HEK293 (cell line): Measurements from ENCODE around the gene TPD52L1.

Source experiments
- CTCF ChIA-PET: fragments of 350-600 bp; formaldehyde crosslinking; extraction: SDS; loops from one replicate; lab custom pipeline; 2021; ENCODE audit warnings: antibody characterized with exemption; lab: Yijun Ruan, JAX
- POLR2A ChIA-PET: fragments of 300-600 bp; formaldehyde crosslinking; extraction: SDS; loops from one replicate; lab custom pipeline; 2020; ENCODE audit warnings: antibody characterized with exemption, inconsistent platforms; lab: Yijun Ruan, JAX
- H3K27ac ChIP-seq: fragments of 200-500 bp; sonication (Bioruptor generic); 2 replicates; pipeline ENCODE4 v1.5.1; 2014; ENCODE audit warnings: low read depth, low read length, control low read depth, inconsistent platforms; ENCODE audit errors: extremely low read depth
- H3K36me3 ChIP-seq, 2 experiments: fragments of 200-500 bp in 1 of 2; sonication (Bioruptor generic) in 1 of 2; 1 replicate in 1 of 2; 2 replicates in 1 of 2; pipeline ENCODE4 v1.5.1; 2014 to 2017; ENCODE audit warnings: inconsistent platforms in 2 of 2, low read length in 2 of 2; ENCODE audit not compliant: control insufficient read depth in 2 of 2, insufficient read depth in 1 of 2
- H3K4me1 ChIP-seq: fragments of 200-500 bp; sonication (Bioruptor generic); 2 replicates; pipeline ENCODE4 v1.5.1; 2014; ENCODE audit warnings: mild to moderate bottlenecking, low read length, inconsistent platforms; ENCODE audit not compliant: control insufficient read depth, insufficient read depth
- H3K4me3 ChIP-seq: 2 replicates; pipeline ENCODE4 v1.5.1; 2011; ENCODE audit warnings: low read depth, mild to moderate bottlenecking, control low read depth, low read length, moderate library complexity
- H3K9me3 ChIP-seq: fragments of 200-500 bp; sonication (Bioruptor generic); 2 replicates; pipeline ENCODE4 v1.5.1; 2014; ENCODE audit warnings: low read depth, low read length, inconsistent platforms; ENCODE audit not compliant: control insufficient read depth, insufficient read depth
- FEZF1 ChIP-seq: fragments of 450-650 bp; formaldehyde crosslinking; IDR thresholded peaks from 2 replicates; pipeline ENCODE4 v1.5.1; 2016; ENCODE audit warnings: missing biosample characterization, missing genetic modification characterization
- GLI2 ChIP-seq: fragments of 450-650 bp; formaldehyde crosslinking; IDR thresholded peaks from 2 replicates; pipeline ENCODE4; 2017; ENCODE audit warnings: missing biosample characterization, missing genetic modification characterization, low read depth, borderline replicate concordance
- MYNN ChIP-seq: fragments of 450-650 bp; formaldehyde crosslinking; IDR thresholded peaks from 2 replicates; pipeline ENCODE4 v1.5.1; 2016; ENCODE audit warnings: missing biosample characterization, missing genetic modification characterization, borderline replicate concordance
- YY2 ChIP-seq: fragments of 450-650 bp; formaldehyde crosslinking; IDR thresholded peaks from 2 replicates; pipeline ENCODE4 v1.5.1; 2016; ENCODE audit warnings: missing biosample characterization, missing genetic modification characterization
- ZBTB17 ChIP-seq: fragments of 450-650 bp; formaldehyde crosslinking; IDR thresholded peaks from 2 replicates; pipeline ENCODE4 v1.5.1; 2016; ENCODE audit warnings: missing biosample characterization, missing genetic modification characterization
- ZBTB48 ChIP-seq: fragments of 450-650 bp; formaldehyde crosslinking; IDR thresholded peaks from 2 replicates; pipeline ENCODE4 v1.5.1; 2016; ENCODE audit warnings: missing biosample characterization, missing genetic modification characterization
- ZNF133 ChIP-seq: fragments of 450-650 bp; formaldehyde crosslinking; IDR thresholded peaks from 2 replicates; pipeline ENCODE4 v1.5.1; 2016; ENCODE audit warnings: missing biosample characterization, missing genetic modification characterization
- ZNF19 ChIP-seq: fragments of 450-650 bp; formaldehyde crosslinking; IDR thresholded peaks from 2 replicates; pipeline ENCODE4; 2016; ENCODE audit warnings: missing biosample characterization, missing genetic modification characterization, low read depth
- ZNF510 ChIP-seq: fragments of 450-650 bp; formaldehyde crosslinking; IDR thresholded peaks from 2 replicates; pipeline ENCODE4 v1.5.1; 2018; ENCODE audit warnings: mild to moderate bottlenecking, missing genetic modification characterization, missing biosample characterization; ENCODE audit not compliant: insufficient replicate concordance
- ZNF544 ChIP-seq: fragments of 450-650 bp; formaldehyde crosslinking; IDR thresholded peaks from 2 replicates; pipeline ENCODE4 v1.5.0; 2017; ENCODE audit warnings: missing biosample characterization, missing genetic modification characterization
- ZNF548 ChIP-seq: fragments of 450-650 bp; formaldehyde crosslinking; IDR thresholded peaks from 2 replicates; pipeline ENCODE4 v1.5.1; 2016; ENCODE audit warnings: missing biosample characterization, missing genetic modification characterization
- ZNF549 ChIP-seq: fragments of 450-650 bp; IDR thresholded peaks from 2 replicates; pipeline ENCODE4 v1.5.1; 2018; ENCODE audit warnings: missing biosample characterization, missing genetic modification characterization, mild to moderate bottlenecking, inconsistent platforms, moderate library complexity
- ZNF560 ChIP-seq: fragments of 450-650 bp; formaldehyde crosslinking; IDR thresholded peaks from 2 replicates; pipeline ENCODE4 v1.5.1; 2017; ENCODE audit warnings: missing biosample characterization, missing genetic modification characterization, borderline replicate concordance
- ZNF670 ChIP-seq: fragments of 450-650 bp; formaldehyde crosslinking; IDR thresholded peaks from 2 replicates; pipeline ENCODE4 v1.5.1; 2016; ENCODE audit warnings: missing biosample characterization, missing genetic modification characterization, low read depth
- ZNF785 ChIP-seq: fragments of 450-650 bp; formaldehyde crosslinking; IDR thresholded peaks from 2 replicates; pipeline ENCODE4 v1.5.1; 2016; ENCODE audit warnings: missing biosample characterization, missing genetic modification characterization
- TF ChIP-seq, protein P1 (sequence below): fragments of 450-650 bp; formaldehyde crosslinking; IDR thresholded peaks from 2 replicates; pipeline ENCODE4; 2016; ENCODE audit warnings: missing biosample characterization, missing genetic modification characterization
- TF ChIP-seq, protein P2 (sequence below): fragments of 450-650 bp; formaldehyde crosslinking; IDR thresholded peaks from 2 replicates; pipeline ENCODE4 v1.5.1; 2016; ENCODE audit warnings: missing biosample characterization, missing genetic modification characterization, borderline replicate concordance
- TF ChIP-seq, protein P3 (sequence below): fragments of 450-650 bp; formaldehyde crosslinking; IDR thresholded peaks from 2 replicates; pipeline ENCODE4 v1.5.1; 2016; ENCODE audit warnings: missing biosample characterization, missing genetic modification characterization
- TF ChIP-seq, protein P4 (sequence below): fragments of 450-650 bp; formaldehyde crosslinking; IDR thresholded peaks from 2 replicates; pipeline ENCODE4 v1.5.1; 2016; ENCODE audit warnings: missing biosample characterization, missing genetic modification characterization
- TF ChIP-seq, protein P5 (sequence below): fragments of 450-650 bp; formaldehyde crosslinking; IDR thresholded peaks from 2 replicates; pipeline ENCODE4 v1.5.1; 2016; ENCODE audit warnings: missing biosample characterization, missing genetic modification characterization
- TF ChIP-seq, protein P6 (sequence below): fragments of 450-650 bp; IDR thresholded peaks from 2 replicates; pipeline ENCODE4 v1.5.1; 2018; ENCODE audit warnings: missing biosample characterization, missing genetic modification characterization

The TPD52L1 gene

DNA sequence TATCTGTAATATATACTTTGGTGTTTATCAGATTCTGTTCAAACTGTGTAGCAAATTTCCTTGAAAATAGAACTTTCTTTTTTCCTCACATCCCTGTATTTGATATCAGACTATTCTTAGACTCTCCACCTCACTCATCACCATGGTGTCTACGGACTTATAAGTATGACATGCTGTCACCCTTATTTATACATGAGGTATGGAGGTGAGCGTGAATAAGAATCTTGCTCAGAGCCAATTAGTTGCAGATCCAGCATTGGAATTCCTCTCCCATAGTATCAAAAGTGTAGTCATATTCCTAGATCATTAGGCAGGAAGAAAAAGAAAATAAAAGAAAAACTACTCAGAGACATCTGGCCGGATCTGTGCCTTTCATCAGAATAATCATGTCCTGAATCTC lies 43.0 kb downstream of the TPD52L1 start:
- ChIA-PET CTCF (interaction anchor here (0.9 to 1.7 kb wide), 5 partner anchors 20 to 326 kb away, joined by 3 to 7 read pairs (median 3); no protein-coding TSS in a partner anchor), POLR2A (no interaction called here)
- H3K9me3 ChIP-seq, result no peaks in the 10 kb centered on the region

DNA sequence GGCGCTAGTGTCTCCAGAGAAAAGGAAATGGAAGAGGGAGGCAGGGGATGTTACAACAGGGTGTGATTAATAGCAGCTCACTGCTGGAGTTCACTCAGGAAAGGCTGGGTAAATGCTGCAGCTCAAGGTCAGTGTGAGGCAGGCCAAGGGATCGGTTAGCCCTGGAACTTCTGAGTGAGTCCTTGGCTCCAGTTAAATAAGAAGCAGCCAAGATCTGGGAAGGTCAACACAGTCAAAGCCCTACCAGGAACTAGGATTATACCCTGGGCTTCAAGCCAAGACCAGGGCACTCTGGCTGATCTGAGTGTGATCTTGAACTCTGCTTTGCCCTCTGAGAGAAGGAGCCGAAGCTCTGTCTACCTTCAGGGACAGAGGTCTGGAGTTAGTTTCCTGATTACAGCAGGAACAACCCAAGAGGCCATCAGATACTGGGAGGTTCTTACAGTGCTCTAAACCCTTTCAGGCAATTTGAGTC lies 44.3 kb downstream of the TPD52L1 start:
- no peak overlapping the region for H3K4me3 ChIP-seq
- ChIA-PET CTCF (interaction anchor here (0.6 to 1.0 kb wide), 5 partner anchors 10 to 165 kb away, joined by 3 read pairs; no protein-coding TSS in a partner anchor), POLR2A (no interaction called here)
- no peaks in the 10 kb centered on the region for H3K9me3 ChIP-seq
- no peak overlapping the region for H3K27ac ChIP-seq
- peaks cover 14% of the 10 kb centered on the region for H3K4me1 ChIP-seq
- H3K36me3 ChIP-seq, result no peaks in the 10 kb centered on the region
- TF ChIP-seq ZNF549 (tag by site-specific recombination) (no peak), FEZF1 (tag by site-specific recombination) (no peak), ZNF560 (no peak), ZNF510 (tag by site-specific recombination) (no peak), ZNF548 (no peak), ZBTB48 (peak; percentile 96), ZBTB17 (tag by site-specific recombination) (peak; percentile 49; the same call in 1 of the 2 replicates), YY2 (tag by site-specific recombination) (no peak)
- TF ChIP-seq, protein P1, sequence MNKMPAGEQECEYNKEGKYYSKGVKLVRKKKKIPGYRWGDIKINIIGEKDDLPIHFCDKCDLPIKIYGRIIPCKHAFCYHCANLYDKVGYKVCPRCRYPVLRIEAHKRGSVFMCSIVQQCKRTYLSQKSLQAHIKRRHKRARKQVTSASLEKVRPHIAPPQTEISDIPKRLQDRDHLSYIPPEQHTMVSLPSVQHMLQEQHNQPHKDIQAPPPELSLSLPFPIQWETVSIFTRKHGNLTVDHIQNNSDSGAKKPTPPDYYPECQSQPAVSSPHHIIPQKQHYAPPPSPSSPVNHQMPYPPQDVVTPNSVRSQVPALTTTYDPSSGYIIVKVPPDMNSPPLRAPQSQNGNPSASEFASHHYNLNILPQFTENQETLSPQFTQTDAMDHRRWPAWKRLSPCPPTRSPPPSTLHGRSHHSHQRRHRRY, result no peak

More for the DNA sequence above, 43.0 kb downstream of the TPD52L1 start:
- peaks cover 11% of the 10 kb centered on the region for H3K4me1 ChIP-seq
- H3K36me3 ChIP-seq, result no peaks in the 10 kb centered on the region
- H3K4me3 ChIP-seq, result no peak overlapping the region
- no peak for TF ChIP-seq ZNF560
- TF ChIP-seq, protein P2, sequence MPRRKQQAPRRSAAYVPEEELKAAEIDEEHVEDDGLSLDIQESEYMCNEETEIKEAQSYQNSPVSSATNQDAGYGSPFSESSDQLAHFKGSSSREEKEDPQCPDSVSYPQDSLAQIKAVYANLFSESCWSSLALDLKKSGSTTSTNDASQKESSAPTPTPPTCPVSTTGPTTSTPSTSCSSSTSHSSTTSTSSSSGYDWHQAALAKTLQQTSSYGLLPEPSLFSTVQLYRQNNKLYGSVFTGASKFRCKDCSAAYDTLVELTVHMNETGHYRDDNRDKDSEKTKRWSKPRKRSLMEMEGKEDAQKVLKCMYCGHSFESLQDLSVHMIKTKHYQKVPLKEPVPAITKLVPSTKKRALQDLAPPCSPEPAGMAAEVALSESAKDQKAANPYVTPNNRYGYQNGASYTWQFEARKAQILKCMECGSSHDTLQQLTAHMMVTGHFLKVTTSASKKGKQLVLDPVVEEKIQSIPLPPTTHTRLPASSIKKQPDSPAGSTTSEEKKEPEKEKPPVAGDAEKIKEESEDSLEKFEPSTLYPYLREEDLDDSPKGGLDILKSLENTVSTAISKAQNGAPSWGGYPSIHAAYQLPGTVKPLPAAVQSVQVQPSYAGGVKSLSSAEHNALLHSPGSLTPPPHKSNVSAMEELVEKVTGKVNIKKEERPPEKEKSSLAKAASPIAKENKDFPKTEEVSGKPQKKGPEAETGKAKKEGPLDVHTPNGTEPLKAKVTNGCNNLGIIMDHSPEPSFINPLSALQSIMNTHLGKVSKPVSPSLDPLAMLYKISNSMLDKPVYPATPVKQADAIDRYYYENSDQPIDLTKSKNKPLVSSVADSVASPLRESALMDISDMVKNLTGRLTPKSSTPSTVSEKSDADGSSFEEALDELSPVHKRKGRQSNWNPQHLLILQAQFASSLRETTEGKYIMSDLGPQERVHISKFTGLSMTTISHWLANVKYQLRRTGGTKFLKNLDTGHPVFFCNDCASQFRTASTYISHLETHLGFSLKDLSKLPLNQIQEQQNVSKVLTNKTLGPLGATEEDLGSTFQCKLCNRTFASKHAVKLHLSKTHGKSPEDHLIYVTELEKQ (tag by site-specific recombination), result no peak
- TF ChIP-seq ZNF549 (tag by site-specific recombination), result no peak
- TF ChIP-seq GLI2 (tag by site-specific recombination), result no peak
- TF ChIP-seq ZNF544 (tag by site-specific recombination), result no peak
- TF ChIP-seq MYNN (tag by site-specific recombination), result no peak
- TF ChIP-seq ZNF670 (tag by site-specific recombination), result no peak
- no peak for TF ChIP-seq ZNF785
- TF ChIP-seq ZNF133 (tag by site-specific recombination), result no peak
- TF ChIP-seq, protein P3, sequence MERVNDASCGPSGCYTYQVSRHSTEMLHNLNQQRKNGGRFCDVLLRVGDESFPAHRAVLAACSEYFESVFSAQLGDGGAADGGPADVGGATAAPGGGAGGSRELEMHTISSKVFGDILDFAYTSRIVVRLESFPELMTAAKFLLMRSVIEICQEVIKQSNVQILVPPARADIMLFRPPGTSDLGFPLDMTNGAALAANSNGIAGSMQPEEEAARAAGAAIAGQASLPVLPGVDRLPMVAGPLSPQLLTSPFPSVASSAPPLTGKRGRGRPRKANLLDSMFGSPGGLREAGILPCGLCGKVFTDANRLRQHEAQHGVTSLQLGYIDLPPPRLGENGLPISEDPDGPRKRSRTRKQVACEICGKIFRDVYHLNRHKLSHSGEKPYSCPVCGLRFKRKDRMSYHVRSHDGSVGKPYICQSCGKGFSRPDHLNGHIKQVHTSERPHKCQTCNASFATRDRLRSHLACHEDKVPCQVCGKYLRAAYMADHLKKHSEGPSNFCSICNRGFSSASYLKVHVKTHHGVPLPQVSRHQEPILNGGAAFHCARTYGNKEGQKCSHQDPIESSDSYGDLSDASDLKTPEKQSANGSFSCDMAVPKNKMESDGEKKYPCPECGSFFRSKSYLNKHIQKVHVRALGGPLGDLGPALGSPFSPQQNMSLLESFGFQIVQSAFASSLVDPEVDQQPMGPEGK (tag by site-specific recombination), result no peak
- TF ChIP-seq, protein P4, sequence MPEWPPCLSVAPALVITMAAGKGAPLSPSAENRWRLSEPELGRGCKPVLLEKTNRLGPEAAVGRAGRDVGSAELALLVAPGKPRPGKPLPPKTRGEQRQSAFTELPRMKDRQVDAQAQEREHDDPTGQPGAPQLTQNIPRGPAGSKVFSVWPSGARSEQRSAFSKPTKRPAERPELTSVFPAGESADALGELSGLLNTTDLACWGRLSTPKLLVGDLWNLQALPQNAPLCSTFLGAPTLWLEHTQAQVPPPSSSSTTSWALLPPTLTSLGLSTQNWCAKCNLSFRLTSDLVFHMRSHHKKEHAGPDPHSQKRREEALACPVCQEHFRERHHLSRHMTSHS (tag by site-specific recombination), result no peak
- TF ChIP-seq, protein P5, sequence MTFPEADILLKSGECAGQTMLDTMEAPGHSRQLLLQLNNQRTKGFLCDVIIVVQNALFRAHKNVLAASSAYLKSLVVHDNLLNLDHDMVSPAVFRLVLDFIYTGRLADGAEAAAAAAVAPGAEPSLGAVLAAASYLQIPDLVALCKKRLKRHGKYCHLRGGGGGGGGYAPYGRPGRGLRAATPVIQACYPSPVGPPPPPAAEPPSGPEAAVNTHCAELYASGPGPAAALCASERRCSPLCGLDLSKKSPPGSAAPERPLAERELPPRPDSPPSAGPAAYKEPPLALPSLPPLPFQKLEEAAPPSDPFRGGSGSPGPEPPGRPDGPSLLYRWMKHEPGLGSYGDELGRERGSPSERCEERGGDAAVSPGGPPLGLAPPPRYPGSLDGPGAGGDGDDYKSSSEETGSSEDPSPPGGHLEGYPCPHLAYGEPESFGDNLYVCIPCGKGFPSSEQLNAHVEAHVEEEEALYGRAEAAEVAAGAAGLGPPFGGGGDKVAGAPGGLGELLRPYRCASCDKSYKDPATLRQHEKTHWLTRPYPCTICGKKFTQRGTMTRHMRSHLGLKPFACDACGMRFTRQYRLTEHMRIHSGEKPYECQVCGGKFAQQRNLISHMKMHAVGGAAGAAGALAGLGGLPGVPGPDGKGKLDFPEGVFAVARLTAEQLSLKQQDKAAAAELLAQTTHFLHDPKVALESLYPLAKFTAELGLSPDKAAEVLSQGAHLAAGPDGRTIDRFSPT, result no peak
- TF ChIP-seq ZNF19 (tag by site-specific recombination), result no peak
- TF ChIP-seq, protein P6, sequence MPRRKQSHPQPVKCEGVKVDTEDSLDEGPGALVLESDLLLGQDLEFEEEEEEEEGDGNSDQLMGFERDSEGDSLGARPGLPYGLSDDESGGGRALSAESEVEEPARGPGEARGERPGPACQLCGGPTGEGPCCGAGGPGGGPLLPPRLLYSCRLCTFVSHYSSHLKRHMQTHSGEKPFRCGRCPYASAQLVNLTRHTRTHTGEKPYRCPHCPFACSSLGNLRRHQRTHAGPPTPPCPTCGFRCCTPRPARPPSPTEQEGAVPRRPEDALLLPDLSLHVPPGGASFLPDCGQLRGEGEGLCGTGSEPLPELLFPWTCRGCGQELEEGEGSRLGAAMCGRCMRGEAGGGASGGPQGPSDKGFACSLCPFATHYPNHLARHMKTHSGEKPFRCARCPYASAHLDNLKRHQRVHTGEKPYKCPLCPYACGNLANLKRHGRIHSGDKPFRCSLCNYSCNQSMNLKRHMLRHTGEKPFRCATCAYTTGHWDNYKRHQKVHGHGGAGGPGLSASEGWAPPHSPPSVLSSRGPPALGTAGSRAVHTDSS (tag by site-specific recombination), result no peak
- TF ChIP-seq, all 188 proteins: peak for 0
- no peak overlapping the region for H3K27ac ChIP-seq
